WTC11 (cell line): ENCODE results near the gene BBS1. TPM values are rescaled to one million over a fixed set of nuclear protein-coding genes. Genes with fewer than 3 reads are reported as not detected.

Experiments
- ATAC-seq: fragments of 200-7000 bp; cut with Tn5 transposase; 2 replicates; pipeline ENCODE4 v1.10.0; 2021; ENCODE audit warnings: mild to moderate bottlenecking, moderate library complexity
- CTCF ChIA-PET: fragments of 300-600 bp; sonication (Branson Sonifier 250); formaldehyde crosslinking; loops from one replicate; lab custom pipeline; 2021; ENCODE audit warnings: antibody characterized with exemption; lab: Charles Lee
- POLR2A ChIA-PET: fragments of 350-600 bp; sonication (Branson Sonifier 250); formaldehyde crosslinking; loops from one replicate; lab custom pipeline; 2021; ENCODE audit warnings: antibody characterized with exemption; lab: Charles Lee
- DNase-seq: peaks from one replicate; pipeline ENCODE4 v3.0.0; 2021; ENCODE audit warnings: low spot score
- H3K27ac Mint-ChIP-seq: 2 replicates; pipeline ENCODE4 v1.8.0; 2021; ENCODE audit warnings: mixed read lengths
- H3K27me3 Mint-ChIP-seq: 2 replicates; pipeline ENCODE4 v1.8.0; 2021; ENCODE audit warnings: low read depth, mild to moderate bottlenecking, moderate library complexity, mixed read lengths
- H3K36me3 Mint-ChIP-seq: 2 replicates; pipeline ENCODE4 v1.8.0; 2021; ENCODE audit warnings: mixed read lengths
- H3K4me1 Mint-ChIP-seq: 2 replicates; pipeline ENCODE4 v1.8.0; 2022; ENCODE audit warnings: mixed read lengths
- H3K4me3 Mint-ChIP-seq: 2 replicates; pipeline ENCODE4 v1.8.0; 2021; ENCODE audit warnings: mild to moderate bottlenecking, moderate library complexity, mixed read lengths
- H3K9me3 Mint-ChIP-seq: 2 replicates; pipeline ENCODE4 v1.8.0; 2021; ENCODE audit warnings: mixed read lengths
- ATF2 ChIP-seq: sonication (generic); formaldehyde crosslinking; IDR thresholded peaks from 2 replicates; pipeline ENCODE4 v1.8.1; 2022; ENCODE audit warnings: low read depth, missing genetic modification reagents, borderline replicate concordance
- CREM ChIP-seq: sonication (generic); formaldehyde crosslinking; IDR thresholded peaks from 2 replicates; pipeline ENCODE4 v1.8.1; 2022; ENCODE audit warnings: mild to moderate bottlenecking, missing genetic modification reagents, moderate library complexity
- ESRRA ChIP-seq: sonication (generic); formaldehyde crosslinking; IDR thresholded peaks from 2 replicates; pipeline ENCODE4 v1.8.1; 2022; ENCODE audit warnings: mild to moderate bottlenecking, missing genetic modification reagents, borderline replicate concordance
- GRHL2 ChIP-seq: fragments of 250-450 bp; sonication (Bioruptor Pico); IDR thresholded peaks from 2 replicates; pipeline ENCODE4 v1.8.0; 2022; ENCODE audit warnings: mild to moderate bottlenecking, moderate library complexity; ENCODE audit not compliant: insufficient replicate concordance, severe bottlenecking
- HMGXB4 ChIP-seq: sonication (generic); formaldehyde crosslinking; IDR thresholded peaks from 2 replicates; pipeline ENCODE4 v1.8.1; 2023; ENCODE audit warnings: mild to moderate bottlenecking, moderate library complexity, missing genetic modification reagents
- NFYB ChIP-seq: sonication (generic); formaldehyde crosslinking; conservative IDR thresholded peaks from 2 replicates; pipeline ENCODE4 v1.8.0; 2022; ENCODE audit warnings: low read depth, missing genetic modification reagents
- NR2C2 ChIP-seq: sonication (generic); formaldehyde crosslinking; IDR thresholded peaks from 2 replicates; pipeline ENCODE4 v1.8.0; 2022; ENCODE audit warnings: mild to moderate bottlenecking, missing genetic modification reagents
- PRDM15 ChIP-seq: sonication (generic); formaldehyde crosslinking; IDR thresholded peaks from 2 replicates; pipeline ENCODE4 v1.8.0; 2022; ENCODE audit warnings: missing genetic modification reagents
- TEAD1 ChIP-seq: sonication (generic); formaldehyde crosslinking; IDR thresholded peaks from 2 replicates; pipeline ENCODE4 v1.8.0; 2022; ENCODE audit warnings: mild to moderate bottlenecking, missing genetic modification reagents
- TEAD4 ChIP-seq: sonication (generic); formaldehyde crosslinking; IDR thresholded peaks from 2 replicates; pipeline ENCODE4 v1.8.0; 2022; ENCODE audit warnings: mild to moderate bottlenecking, missing genetic modification reagents
- ZMAT4 ChIP-seq: fragments of 250-450 bp; sonication (Bioruptor Pico); IDR thresholded peaks from 2 replicates; pipeline ENCODE4 v1.9.0; 2021; ENCODE audit warnings: mild to moderate bottlenecking
- ZNF232 ChIP-seq: sonication (generic); formaldehyde crosslinking; IDR thresholded peaks from 2 replicates; pipeline ENCODE4 v1.8.0; 2022; ENCODE audit warnings: mild to moderate bottlenecking, missing genetic modification reagents
- ZNF512 ChIP-seq: sonication (generic); formaldehyde crosslinking; IDR thresholded peaks from 2 replicates; pipeline ENCODE4 v1.8.1; 2022; ENCODE audit warnings: missing genetic modification reagents, borderline replicate concordance
- total RNA-seq: library from RNA; stranded (reverse); gene quantifications from 3 replicates; pipeline ENCODE4 v1.2.3, GENCODE V29; 2021

The BBS1 gene
- total RNA-seq, 1 experiment from 2014 or later = 26.8 TPM

- CTCF ChIA-PET = no interaction called here
- no peak overlapping the region for H3K27ac Mint-ChIP-seq
- TF ChIP-seq TEAD4 (CRISPR knock-in tag) = no peak
- TF ChIP-seq, all 79 proteins: peak for 0
- H3K36me3 Mint-ChIP-seq = peaks cover 2% of the 10 kb centered on the region; the same call in 1 of the 2 replicates
- H3K4me3 Mint-ChIP-seq = no peak overlapping the region
- DNase-seq (no peak), ATAC-seq (no peak)
- no peaks in the 10 kb centered on the region for H3K9me3 Mint-ChIP-seq
- H3K4me1 Mint-ChIP-seq = peaks cover 34% of the 10 kb centered on the region
- H3K27me3 Mint-ChIP-seq = no peaks in the 10 kb centered on the region; the same call in 1 of the 2 replicates
- POLR2A ChIA-PET = no interaction called here
Observed at GRCh38 chr11:66472054-66472453, 38.4 kb upstream of the BBS1 start.

GRCh38 chr11:66473167-66473566 lies 37.3 kb upstream of the BBS1 start:
- ChIA-PET POLR2A (no interaction called here), CTCF (interaction anchor here (0.9 kb wide), 1 partner anchor 34 kb away, joined by 3 read pairs; the partner anchor contains the start of gene MRPL11)
- peaks cover 2% of the 10 kb centered on the region; the same call in 1 of the 2 replicates for H3K36me3 Mint-ChIP-seq
- TF ChIP-seq ZNF232 (CRISPR knock-in tag) = no peak
- H3K4me1 Mint-ChIP-seq = peaks cover 34% of the 10 kb centered on the region
- no peak for ATAC-seq
- H3K27me3 Mint-ChIP-seq = no peaks in the 10 kb centered on the region
- no peaks in the 10 kb centered on the region for H3K9me3 Mint-ChIP-seq
- H3K4me3 Mint-ChIP-seq = no peak overlapping the region
- H3K27ac Mint-ChIP-seq = no peak overlapping the region
- no peak for DNase-seq

GRCh38 chr11:66473608-66474515 lies 36.6 kb upstream of the BBS1 start:
- Mint-ChIP-seq H3K27me3 (no peaks in the 10 kb centered on the region), H3K4me3 (no peak overlapping the region), H3K36me3 (peaks cover 2% of the 10 kb centered on the region; the same call in 1 of the 2 replicates), H3K4me1 (peaks cover 34% of the 10 kb centered on the region), H3K27ac (no peak overlapping the region), H3K9me3 (no peaks in the 10 kb centered on the region)
- ATAC-seq = no peak
- TF ChIP-seq ZNF512 (CRISPR knock-in tag) = no peak
- no peak for TF ChIP-seq ATF2 (CRISPR knock-in tag)
- TF ChIP-seq NR2C2 (CRISPR knock-in tag) = no peak
- TF ChIP-seq TEAD1 (CRISPR knock-in tag) = no peak
- TF ChIP-seq ZMAT4 (CRISPR knock-in tag) = no peak
- TF ChIP-seq HMGXB4 (CRISPR knock-in tag) = no peak
- no peak for TF ChIP-seq PRDM15 (CRISPR knock-in tag)
- TF ChIP-seq ESRRA (CRISPR knock-in tag) = no peak
- TF ChIP-seq NFYB (CRISPR knock-in tag) = no peak
- no peak for TF ChIP-seq CREM (CRISPR knock-in tag)
- TF ChIP-seq GRHL2 = no peak
- ChIA-PET CTCF (interaction anchor here (1.4 kb wide), 1 partner anchor 56 kb away, joined by 5 read pairs; no protein-coding TSS in a partner anchor), POLR2A (no interaction called here)
- no peak for DNase-seq
